ENCODE measurements around the gene ADAMTS17. TPM values are rescaled to one million over a fixed set of nuclear protein-coding genes. Genes with fewer than 3 reads are reported as not detected.

The ADAMTS17 gene
- total RNA-seq, 4 donors from 2014 or later: 5.0 to 16.2 (median 11.6) TPM

DNA sequence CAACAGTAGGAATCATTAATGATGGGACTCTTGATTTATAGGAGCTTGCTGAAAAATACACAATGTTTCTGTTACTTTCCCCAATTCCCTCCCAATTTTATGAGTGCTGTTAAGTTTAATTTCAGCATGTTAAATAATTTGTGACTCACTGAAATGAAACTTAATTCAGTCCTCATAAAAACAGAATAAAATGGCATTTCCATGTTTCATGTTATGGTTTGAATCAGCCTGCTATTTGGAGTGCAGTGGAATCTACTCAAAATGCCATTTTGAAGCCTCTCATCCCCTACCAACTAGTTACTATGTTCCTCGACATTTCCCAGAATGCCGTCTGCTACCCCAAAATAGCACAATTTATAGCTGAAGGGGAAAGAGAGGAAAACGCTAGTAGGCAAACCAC is 237.5 kb downstream of the ADAMTS17 start:
- ATAC-seq: no peak
- TF ChIP-seq, protein P1, sequence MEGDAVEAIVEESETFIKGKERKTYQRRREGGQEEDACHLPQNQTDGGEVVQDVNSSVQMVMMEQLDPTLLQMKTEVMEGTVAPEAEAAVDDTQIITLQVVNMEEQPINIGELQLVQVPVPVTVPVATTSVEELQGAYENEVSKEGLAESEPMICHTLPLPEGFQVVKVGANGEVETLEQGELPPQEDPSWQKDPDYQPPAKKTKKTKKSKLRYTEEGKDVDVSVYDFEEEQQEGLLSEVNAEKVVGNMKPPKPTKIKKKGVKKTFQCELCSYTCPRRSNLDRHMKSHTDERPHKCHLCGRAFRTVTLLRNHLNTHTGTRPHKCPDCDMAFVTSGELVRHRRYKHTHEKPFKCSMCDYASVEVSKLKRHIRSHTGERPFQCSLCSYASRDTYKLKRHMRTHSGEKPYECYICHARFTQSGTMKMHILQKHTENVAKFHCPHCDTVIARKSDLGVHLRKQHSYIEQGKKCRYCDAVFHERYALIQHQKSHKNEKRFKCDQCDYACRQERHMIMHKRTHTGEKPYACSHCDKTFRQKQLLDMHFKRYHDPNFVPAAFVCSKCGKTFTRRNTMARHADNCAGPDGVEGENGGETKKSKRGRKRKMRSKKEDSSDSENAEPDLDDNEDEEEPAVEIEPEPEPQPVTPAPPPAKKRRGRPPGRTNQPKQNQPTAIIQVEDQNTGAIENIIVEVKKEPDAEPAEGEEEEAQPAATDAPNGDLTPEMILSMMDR (IDR thresholded peaks at IDR 0.05 in 4 of 5, conservative IDR thresholded peaks at IDR 0.05 in 1 of 5): no peak
- in situ Hi-C loops (cut with MboI; ENCODE audit: low sequenced_read_pairs in 4 of 4): no loop called here
- Histone ChIP-seq H3K4me3 (no peak overlapping the region), H3K4me1 (no peaks in the 10 kb centered on the region), H3K27ac (no peak overlapping the region), H3K36me3 (peaks cover 0 to 11% of the 10 kb centered on the region in 2 donors), H3K9me3 (no peaks in the 10 kb centered on the region), H3K27me3 (no peaks in the 10 kb centered on the region)
- no peak for DNase-seq
- intact Hi-C loops (cut with DNase I; ENCODE audit: low total_unique reads): no loop called here

DNA sequence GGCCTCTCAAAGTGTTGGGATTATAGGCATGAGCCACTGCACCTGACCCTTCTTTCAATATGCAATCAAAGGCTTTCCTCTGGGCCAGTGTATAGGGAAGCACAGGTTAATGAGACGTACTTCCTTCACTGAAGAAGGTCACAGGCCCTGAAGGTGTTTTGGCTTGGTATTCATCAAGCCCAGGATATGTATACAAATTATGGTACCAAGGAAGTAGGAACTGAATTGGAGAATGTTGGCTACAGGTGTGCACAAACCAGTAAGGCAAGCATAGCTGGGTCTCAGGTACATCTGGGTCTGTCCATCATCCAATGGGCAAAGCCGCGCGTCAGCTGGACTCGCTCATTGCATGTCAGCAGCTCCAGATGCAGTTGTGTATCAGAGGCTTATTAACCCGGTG is 237.9 kb downstream of the ADAMTS17 start:
- no peaks in the 10 kb centered on the region for H3K27me3 ChIP-seq
- no peak for ATAC-seq
- H3K36me3 ChIP-seq: peaks cover 0 to 11% of the 10 kb centered on the region in 2 donors
- DNase-seq: no peak
- no peaks in the 10 kb centered on the region for H3K4me1 ChIP-seq
- in situ Hi-C loops (cut with MboI; ENCODE audit: low sequenced_read_pairs in 4 of 4): no loop called here
- no peaks in the 10 kb centered on the region for H3K9me3 ChIP-seq
- TF ChIP-seq, protein P1 (IDR thresholded peaks at IDR 0.05 in 4 of 5, conservative IDR thresholded peaks at IDR 0.05 in 1 of 5): no peak
- no peak for TF ChIP-seq POLR2A (IDR thresholded peaks at IDR 0.05)
- no peak overlapping the region for H3K4me3 ChIP-seq
- no peak overlapping the region for H3K27ac ChIP-seq
- intact Hi-C loops (cut with DNase I; ENCODE audit: low total_unique reads): no loop called here

DNA sequence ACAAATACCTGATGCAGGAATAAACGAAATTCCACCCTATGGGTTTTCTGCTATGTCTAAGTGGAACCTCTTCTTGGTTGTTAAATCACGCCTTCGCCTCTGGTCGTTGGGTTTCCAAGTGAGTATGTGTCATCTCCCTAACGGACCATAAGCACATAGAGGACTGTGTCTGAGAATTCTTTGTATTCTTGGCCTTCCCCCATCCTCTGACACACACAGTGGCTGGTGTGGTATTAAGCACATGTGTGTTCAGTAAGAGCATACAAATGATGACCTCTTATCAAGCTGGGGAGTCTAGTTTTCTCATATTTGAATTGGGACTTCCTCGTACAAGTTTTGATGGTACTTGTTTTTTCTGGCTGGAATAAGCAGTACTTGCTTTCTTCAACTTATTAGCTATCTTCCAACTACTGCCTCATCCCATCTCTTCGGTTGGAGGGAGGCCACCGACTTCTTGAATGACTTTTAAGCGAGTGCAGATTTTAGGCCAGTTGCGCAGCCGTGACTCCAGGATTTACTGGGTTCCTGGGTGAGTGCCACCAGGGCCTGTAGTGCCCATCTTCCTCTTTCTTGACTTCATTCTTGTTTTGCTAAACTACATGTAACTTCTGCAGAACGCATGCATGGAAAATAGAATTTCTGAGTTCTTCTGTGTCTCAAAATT is 240.2 kb downstream of the ADAMTS17 start:
- Histone ChIP-seq H3K9me3 (no peaks in the 10 kb centered on the region), H3K27ac (no peak overlapping the region), H3K4me3 (no peak overlapping the region), H3K4me1 (no peaks in the 10 kb centered on the region), H3K36me3 (peaks cover 0 to 11% of the 10 kb centered on the region in 2 donors), H3K27me3 (no peaks in the 10 kb centered on the region)
- in situ Hi-C loops (cut with MboI; ENCODE audit: low sequenced_read_pairs in 4 of 4): no loop called here
- intact Hi-C loops (cut with DNase I; ENCODE audit: low total_unique reads): no loop called here
- TF ChIP-seq, protein P1 (IDR thresholded peaks at IDR 0.05 in 4 of 5, conservative IDR thresholded peaks at IDR 0.05 in 1 of 5): no peak
- TF ChIP-seq POLR2A (IDR thresholded peaks at IDR 0.05): no peak
- no peak for DNase-seq
- no peak for ATAC-seq

DNA sequence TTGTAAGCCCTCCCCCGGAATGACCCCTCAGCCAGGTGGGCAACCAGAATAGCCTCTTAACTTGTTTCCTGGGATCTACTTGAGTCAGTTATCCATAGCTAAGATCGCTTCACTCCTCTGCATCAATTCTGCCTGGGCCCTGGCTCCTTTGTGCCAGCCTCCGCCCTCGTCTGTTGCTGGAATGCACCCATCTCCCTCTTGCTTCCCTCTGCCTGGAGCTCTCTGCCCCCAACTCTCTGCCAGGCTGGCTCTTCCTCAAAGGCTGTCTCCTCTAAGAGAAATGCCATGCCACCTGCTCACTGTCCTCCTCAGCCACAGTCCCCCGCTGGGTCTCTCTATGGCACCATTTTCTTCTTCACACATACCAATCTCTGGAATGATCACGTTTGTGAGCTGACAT is 240.8 kb downstream of the ADAMTS17 start:
- in situ Hi-C loops (cut with MboI; ENCODE audit: low sequenced_read_pairs in 4 of 4) (no loop called here), intact Hi-C loops (cut with DNase I; ENCODE audit: low total_unique reads) (no loop called here)
- Histone ChIP-seq H3K4me3 (no peak overlapping the region), H3K27ac (no peak overlapping the region), H3K9me3 (no peaks in the 10 kb centered on the region), H3K27me3 (no peaks in the 10 kb centered on the region), H3K4me1 (no peaks in the 10 kb centered on the region), H3K36me3 (peaks cover 0 to 11% of the 10 kb centered on the region in 2 donors)
- TF ChIP-seq, protein P1 (IDR thresholded peaks at IDR 0.05 in 4 of 5, conservative IDR thresholded peaks at IDR 0.05 in 1 of 5): no peak
- TF ChIP-seq POLR2A (IDR thresholded peaks at IDR 0.05): no peak
- ATAC-seq (no peak), DNase-seq (no peak)

DNA sequence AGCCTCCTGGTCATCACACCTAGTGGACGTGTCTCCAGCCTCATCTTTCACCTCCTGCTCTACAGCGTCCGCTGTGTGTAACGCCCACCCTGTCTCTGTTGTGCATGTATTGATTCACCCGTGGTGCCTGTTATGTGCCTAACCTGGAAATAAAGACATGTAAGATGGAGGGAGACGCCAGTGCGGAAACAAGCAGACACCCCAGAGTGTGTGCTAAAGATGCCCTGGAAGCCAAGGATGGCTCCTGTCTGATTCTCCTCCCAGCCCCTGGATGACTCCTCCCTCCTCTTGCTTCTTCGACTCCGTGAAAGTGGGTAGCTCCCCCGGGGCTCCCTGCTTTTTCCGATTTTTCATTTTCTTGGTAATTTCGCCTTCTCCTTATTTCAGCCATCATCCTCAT is 241.8 kb downstream of the ADAMTS17 start:
- TF ChIP-seq POLR2A (IDR thresholded peaks at IDR 0.05): no peak
- TF ChIP-seq, protein P1 (IDR thresholded peaks at IDR 0.05 in 4 of 5, conservative IDR thresholded peaks at IDR 0.05 in 1 of 5): no peak
- Histone ChIP-seq H3K4me3 (no peak overlapping the region), H3K27me3 (no peaks in the 10 kb centered on the region), H3K36me3 (peaks cover 0 to 14% of the 10 kb centered on the region in 2 donors), H3K27ac (no peak overlapping the region), H3K9me3 (no peaks in the 10 kb centered on the region), H3K4me1 (no peaks in the 10 kb centered on the region)
- in situ Hi-C loops (cut with MboI; ENCODE audit: low sequenced_read_pairs in 4 of 4) (no loop called here), intact Hi-C loops (cut with DNase I; ENCODE audit: low total_unique reads) (no loop called here)
- ATAC-seq (no peak), DNase-seq (no peak)
